Endothelial cell of umbilical vein (primary cell): ENCODE data around the gene ERFL. TPM values are rescaled to one million over a fixed set of nuclear protein-coding genes. Genes with fewer than 3 reads are reported as not detected.

Source experiments
- BruUV-seq: library from RNA; stranded (reverse); fragments of 400-500 nt; replicated peaks from 2 replicates; lab custom pipeline; 2021; lab: Mats Ljungman, UMichigan
- CTCF ChIA-PET: fragments of 300-600, 350-600 bp; sonication (Branson Sonifier 250); formaldehyde crosslinking; loops from one replicate; lab custom pipeline; 2021; ENCODE audit warnings: antibody characterized with exemption, inconsistent platforms; lab: Charles Lee
- POLR2A ChIA-PET: fragments of 300-600, 350-600 bp; sonication (Branson Sonifier 250); formaldehyde crosslinking; loops from one replicate; lab custom pipeline; 2021; ENCODE audit warnings: antibody characterized with exemption, inconsistent platforms; lab: Charles Lee
- DNase-seq: peaks from one replicate; pipeline ENCODE4 v3.0.0-alpha.2; 2011; ENCODE audit warnings: low read depth, low spot score
- FAIRE-seq: peaks from 2 replicates; lab custom pipeline; 2011; peaks lifted over from hg19 to GRCh38; lab: Jason Lieb, UNC
- H2AFZ ChIP-seq: 2 replicates; pipeline ENCODE4 v1.6.0; 2012; ENCODE audit warnings: low read depth, low read length, control low read depth, inconsistent platforms
- H3K27ac ChIP-seq: 2 replicates; pipeline ENCODE4 v1.5.1; 2011; ENCODE audit warnings: low read depth, mild to moderate bottlenecking, control low read depth, low read length, moderate library complexity; ENCODE audit not compliant: insufficient read depth
- H3K27me3 ChIP-seq, 2 experiments: 2 replicates each; pipeline versions ENCODE4 v1.6.0 to v1.6.1; 2011; ENCODE audit warnings: low read length in 2 of 2, mixed read lengths in 1 of 2; ENCODE audit not compliant: control insufficient read depth in 2 of 2, insufficient read depth in 2 of 2
- H3K36me3 ChIP-seq, 2 experiments: 2 replicates in 1 of 2; 3 replicates in 1 of 2; pipeline ENCODE4 v1.5.1; 2011; ENCODE audit warnings: low read length in 2 of 2, mild to moderate bottlenecking in 1 of 2, moderate library complexity in 1 of 2; ENCODE audit not compliant: control insufficient read depth in 2 of 2, insufficient read depth in 2 of 2; ENCODE audit errors: extremely low read depth in 1 of 2
- H3K4me1 ChIP-seq: 3 replicates; pipeline ENCODE4 v1.5.1; 2011; ENCODE audit warnings: mild to moderate bottlenecking, low read length; ENCODE audit not compliant: control insufficient read depth, insufficient read depth; ENCODE audit errors: extremely low read depth
- H3K4me2 ChIP-seq: 2 replicates; pipeline ENCODE4 v1.6.1; 2011; ENCODE audit warnings: low read length, control low read depth, mixed read lengths; ENCODE audit not compliant: insufficient read depth
- H3K4me3 ChIP-seq, 3 experiments: fragments of 200-600 bp in 1 of 3; sonication (generic), shearing (Covaris generic) in 1 of 3; replicated peaks in 1 of 3; 2 replicates each; pipeline ENCODE4 v1.5.1; 2011 to 2016; ENCODE audit warnings: control low read depth in 3 of 3, low read length in 3 of 3, mild to moderate bottlenecking in 2 of 3, inconsistent platforms in 1 of 3, low read depth in 1 of 3, moderate library complexity in 1 of 3; ENCODE audit not compliant: insufficient read depth in 1 of 3
- H3K79me2 ChIP-seq: 2 replicates; pipeline ENCODE4 v1.6.0; 2012; ENCODE audit warnings: low read length, inconsistent platforms; ENCODE audit not compliant: control insufficient read depth, insufficient read depth
- H3K9ac ChIP-seq: replicated peaks from 2 replicates; pipeline ENCODE3; 2011; ENCODE audit warnings: low read length, control low read depth; ENCODE audit not compliant: insufficient read depth; ENCODE audit errors: extremely low read depth
- H3K9me1 ChIP-seq: replicated peaks from 3 replicates; pipeline ENCODE4 v1.6.0; 2011; ENCODE audit warnings: mild to moderate bottlenecking, low read length; ENCODE audit not compliant: control insufficient read depth, insufficient read depth; ENCODE audit errors: extremely low read depth
- H3K9me3 ChIP-seq: replicated peaks from 2 replicates; pipeline ENCODE4 v1.5.1; 2012; ENCODE audit warnings: low read length, inconsistent platforms; ENCODE audit not compliant: control insufficient read depth, insufficient read depth
- H4K20me1 ChIP-seq: replicated peaks from 2 replicates; pipeline ENCODE3; 2011; ENCODE audit warnings: mild to moderate bottlenecking, low read length; ENCODE audit not compliant: control insufficient read depth, insufficient read depth; ENCODE audit errors: extremely low read depth
- CTCF ChIP-seq, 2 donors: IDR thresholded peaks; 1 replicate in 1 of 2; 2 replicates in 1 of 2; pipeline ENCODE4 v1.5.1; 2011; ENCODE audit warnings: low read length in 2 of 2, mild to moderate bottlenecking in 2 of 2, moderate library complexity in 2 of 2, control low read depth in 1 of 2, inconsistent platforms in 1 of 2, low read depth in 1 of 2; ENCODE audit not compliant: insufficient read depth in 1 of 2; ENCODE audit errors: extremely low read depth in 1 of 2
- EZH2 ChIP-seq: IDR thresholded peaks from 2 replicates; pipeline ENCODE4 v1.6.1; 2012; ENCODE audit warnings: borderline replicate concordance, low read depth, mild to moderate bottlenecking, moderate library complexity, low read length, inconsistent platforms; ENCODE audit not compliant: severe bottlenecking
- FOS ChIP-seq: IDR thresholded peaks from 2 replicates; pipeline ENCODE4 v1.6.1; 2011; ENCODE audit warnings: mild to moderate bottlenecking, low read length, moderate library complexity, borderline replicate concordance; ENCODE audit not compliant: insufficient read depth
- GATA2 ChIP-seq: IDR thresholded peaks from 2 replicates; pipeline ENCODE4 v1.7.0; 2011; ENCODE audit warnings: low read depth, mild to moderate bottlenecking, moderate library complexity, mixed read lengths, low read length; ENCODE audit not compliant: insufficient read length, insufficient read depth
- JUN ChIP-seq: IDR thresholded peaks from 2 replicates; pipeline ENCODE4 v1.6.1; 2011; ENCODE audit warnings: borderline replicate concordance, low read depth; ENCODE audit not compliant: insufficient read length, insufficient read depth
- MAX ChIP-seq: IDR thresholded peaks from 2 replicates; pipeline ENCODE4 v1.6.1; 2011; ENCODE audit not compliant: insufficient read depth, insufficient read length
- MYC ChIP-seq: IDR thresholded peaks from one replicate; pipeline ENCODE4 v1.6.1; 2011; ENCODE audit warnings: mild to moderate bottlenecking, low read depth, low read length
- POLR2A ChIP-seq: IDR thresholded peaks from 2 replicates; pipeline ENCODE4 v1.6.1; 2012; ENCODE audit warnings: low read depth, mild to moderate bottlenecking, control low read depth, low read length
- POLR2AphosphoS5 ChIP-seq: IDR thresholded peaks from 2 replicates; pipeline ENCODE4 v1.6.1; 2012; ENCODE audit warnings: low read depth, mild to moderate bottlenecking, control low read depth, low read length, moderate library complexity; ENCODE audit not compliant: insufficient read depth
- dilution Hi-C: fragments of 300-500 bp; cut with MboI; formaldehyde crosslinking; loops from one replicate; pipeline ENCODE4 v1.15.0; 2019; ENCODE audit warnings: low sequenced_read_pairs; ENCODE audit not compliant: extremely low pct_ligation_motif_present
- intact Hi-C: fragments of 100-400 bp; cut with micrococcal nuclease; formaldehyde crosslinking; loops from one replicate; pipeline ENCODE4 v1.10.0; 2022
- polyA plus RNA-seq, 4 experiments: library from polyadenylated mRNA; depleted of rRNA in 3 of 4; stranded (reverse) in 3 of 4; unstranded in 1 of 4; fragments of >200 nt; gene quantifications; 2 replicates each; pipeline versions ENCODE4 v1.2.1 to v1.2.3, GENCODE V29; 2011 to 2012; ENCODE audit warnings: missing spikeins in 1 of 4
- total RNA-seq: library from RNA; stranded (reverse); gene quantifications from 2 replicates; pipeline ENCODE4 v1.2.3, GENCODE V29; 2021

ERFL gene
- total and polyA plus RNA-seq, 2 donors (not counting 3 experiments of a cell fraction or from before 2014, with no cell fraction given) = not detected

GRCh38 chr19:41918653-41919244 lies 9.5 kb downstream of the ERFL start:
- Histone ChIP-seq H3K9me1 (no peaks in the 10 kb centered on the region), H3K4me3 (no peak overlapping the region), H3K4me2 (no peak overlapping the region), H4K20me1 (no peaks in the 10 kb centered on the region), H2AFZ (no peak overlapping the region), H3K27ac (no peak overlapping the region), H3K36me3 (no peaks in the 10 kb centered on the region), H3K9me3 (no peaks in the 10 kb centered on the region), H3K79me2 (no peaks in the 10 kb centered on the region), H3K27me3 (peaks cover 55 to 60% of the 10 kb centered on the region in 2 experiments), H3K4me1 (no peaks in the 10 kb centered on the region), H3K9ac (no peak overlapping the region)
- no TSS peak for BruUV-seq
- DNase-seq = no peak
- intact Hi-C loops (no loop called here), dilution Hi-C loops (no loop called here)
- no peak for TF ChIP-seq GATA2
- no peak for TF ChIP-seq MAX
- no peak for TF ChIP-seq POLR2A
- no peak for TF ChIP-seq POLR2AphosphoS5
- no peak for TF ChIP-seq MYC
- TF ChIP-seq JUN = no peak
- no peak for TF ChIP-seq FOS
- TF ChIP-seq CTCF (IDR thresholded peaks at IDR 0.05; ENCODE audit: extremely low read depth in 1 of 2, insufficient read depth in 1 of 2, low read depth in 1 of 2, low read length in 2 of 2) = no peak
- no peak for TF ChIP-seq EZH2
- FAIRE-seq = no peak
- ChIA-PET CTCF (interaction anchor here (0.8 kb wide), 1 partner anchor 16 kb away, joined by 3 read pairs; no protein-coding TSS in a partner anchor), POLR2A (no interaction called here)
